ENCODE measurements around the gene EMC7. TPM values are rescaled to one million over a fixed set of nuclear protein-coding genes. Genes with fewer than 3 reads are reported as not detected.

EMC7 gene
- total RNA-seq, 1 experiment from 2014 or later = 50.3 TPM

- Histone ChIP-seq H2AFZ (ENCODE audit: low read length) (no peak overlapping the region), H3K79me2 (ENCODE audit: low read length) (no peaks in the 10 kb centered on the region), H3K9me2 (replicated peaks; ENCODE audit: low read length) (no peaks in the 10 kb centered on the region), H3K27ac (ENCODE audit: low read length) (no peak overlapping the region), H3F3A (ENCODE audit: low read length, unreplicated experiment) (no peaks in the 10 kb centered on the region), H3K9me3 (ENCODE audit: low read length) (peaks cover 5% of the 10 kb centered on the region; the same call in 1 of the 2 replicates), H3K27me3 (ENCODE audit: low read length) (no peaks in the 10 kb centered on the region), H3K4me3 (ENCODE audit: low read length) (no peak overlapping the region), H3K4me2 (ENCODE audit: low read length) (no peak overlapping the region), H3K36me3 (ENCODE audit: low read depth, low read length) (peaks cover 2% of the 10 kb centered on the region; the same call in 1 of the 2 replicates), H3K9ac (ENCODE audit: low read length) (no peak overlapping the region), H4K20me1 (ENCODE audit: low read length) (no peaks in the 10 kb centered on the region), H3K4me1 (ENCODE audit: insufficient read depth, low read length) (peaks cover 18% of the 10 kb centered on the region)
- intact Hi-C loops (cut with micrococcal nuclease) = no loop called here
- ChIA-PET CTCF (no interaction called here), POLR2A (ENCODE audit: unreplicated experiment) (no interaction called here)
- no TSS peak for BruUV-seq (replicated peaks)
- DNase-seq = no peak
- no peak for ATAC-seq
- TF ChIP-seq EZH2phosphoT487 (IDR thresholded peaks at IDR 0.05; ENCODE audit: borderline replicate concordance, low read length) = no peak
- TF ChIP-seq CTCF (conservative IDR thresholded peaks at IDR 0.05; ENCODE audit: low read depth, low read length) = no peak
- no peak for TF ChIP-seq EZH2 (IDR thresholded peaks at IDR 0.05; ENCODE audit: low read length, unreplicated experiment)
These were observed 55.1 kb downstream of the EMC7 start for GRCh38 chr15:34046471-34047145.

GRCh38 chr15:34043813-34044212 is 57.8 kb downstream of the EMC7 start:
- Histone ChIP-seq H2AFZ (ENCODE audit: low read length) (no peak overlapping the region), H3K27me3 (ENCODE audit: low read length) (no peaks in the 10 kb centered on the region), H4K20me1 (ENCODE audit: low read length) (no peaks in the 10 kb centered on the region), H3K4me2 (ENCODE audit: low read length) (no peak overlapping the region), H3K36me3 (ENCODE audit: low read depth, low read length) (no peaks in the 10 kb centered on the region), H3K4me3 (ENCODE audit: low read length) (no peak overlapping the region), H3K4me1 (ENCODE audit: insufficient read depth, low read length) (peaks cover 20% of the 10 kb centered on the region), H3K9me3 (ENCODE audit: low read length) (no peaks in the 10 kb centered on the region), H3K79me2 (ENCODE audit: low read length) (no peaks in the 10 kb centered on the region), H3K9me2 (replicated peaks; ENCODE audit: low read length) (no peaks in the 10 kb centered on the region), H3F3A (ENCODE audit: low read length, unreplicated experiment) (no peaks in the 10 kb centered on the region), H3K27ac (ENCODE audit: low read length) (no peak overlapping the region), H3K9ac (ENCODE audit: low read length) (no peak overlapping the region)
- no peak for DNase-seq
- TF ChIP-seq EZH2 (IDR thresholded peaks at IDR 0.05; ENCODE audit: low read length, unreplicated experiment) (no peak), CTCF (conservative IDR thresholded peaks at IDR 0.05; ENCODE audit: low read depth, low read length) (no peak), EZH2phosphoT487 (IDR thresholded peaks at IDR 0.05; ENCODE audit: borderline replicate concordance, low read length) (no peak)
- ChIA-PET POLR2A (ENCODE audit: unreplicated experiment) (no interaction called here), CTCF (no interaction called here)
- no peak for ATAC-seq
- BruUV-seq (replicated peaks) = no TSS peak
- intact Hi-C loops (cut with micrococcal nuclease) = no loop called here

GRCh38 chr15:34043391-34043790 is 58.3 kb downstream of the EMC7 start:
- H4K20me1 ChIP-seq (ENCODE audit: low read length) = no peaks in the 10 kb centered on the region
- intact Hi-C loops (cut with micrococcal nuclease) = no loop called here
- no peaks in the 10 kb centered on the region for H3K9me3 ChIP-seq (ENCODE audit: low read length)
- no peak overlapping the region for H3K27ac ChIP-seq (ENCODE audit: low read length)
- no peaks in the 10 kb centered on the region for H3K27me3 ChIP-seq (ENCODE audit: low read length)
- no peaks in the 10 kb centered on the region for H3K36me3 ChIP-seq (ENCODE audit: low read depth, low read length)
- CTCF ChIA-PET = no interaction called here
- no peak overlapping the region for H3K4me2 ChIP-seq (ENCODE audit: low read length)
- BruUV-seq (replicated peaks) = no TSS peak
- H3K4me3 ChIP-seq (ENCODE audit: low read length) = no peak overlapping the region
- no peaks in the 10 kb centered on the region for H3K9me2 ChIP-seq (replicated peaks; ENCODE audit: low read length)
- no peak for ATAC-seq
- TF ChIP-seq CTCF (conservative IDR thresholded peaks at IDR 0.05; ENCODE audit: low read depth, low read length) (no peak), EZH2 (IDR thresholded peaks at IDR 0.05; ENCODE audit: low read length, unreplicated experiment) (no peak), EZH2phosphoT487 (IDR thresholded peaks at IDR 0.05; ENCODE audit: borderline replicate concordance, low read length) (no peak)
- H3K9ac ChIP-seq (ENCODE audit: low read length) = no peak overlapping the region
- POLR2A ChIA-PET (ENCODE audit: unreplicated experiment) = no interaction called here
- no peak overlapping the region for H2AFZ ChIP-seq (ENCODE audit: low read length)
- H3K4me1 ChIP-seq (ENCODE audit: insufficient read depth, low read length) = peaks cover 16% of the 10 kb centered on the region
- DNase-seq = no peak
- H3K79me2 ChIP-seq (ENCODE audit: low read length) = no peaks in the 10 kb centered on the region
- no peaks in the 10 kb centered on the region for H3F3A ChIP-seq (ENCODE audit: low read length, unreplicated experiment)

Data from PC-3 (cell line).